Spleen (tissue), 7 donors: ENCODE results near the gene MRPL16.

Experiments
- CTCF ChIP-seq, 11 experiments: fragments of 200-600 bp in 7 of 11; fragments of 450-650 bp in 4 of 11; sonication (generic) in 4 of 11; IDR thresholded peaks in 8 of 11; conservative IDR thresholded peaks in 3 of 11; 1 replicate in 7 of 11; 2 replicates in 4 of 11; pipeline versions ENCODE4 v1.4.0 to v1.8.0; 2016 to 2021; ENCODE audit warnings: antibody characterized with exemption in 11 of 11, inconsistent platforms in 4 of 11, mild to moderate bottlenecking in 1 of 11
- POLR2AphosphoS5 ChIP-seq, 3 donors: sonication (generic); formaldehyde crosslinking; IDR thresholded peaks; one replicate each; pipeline ENCODE4 v1.5.1; 2017; ENCODE audit warnings: antibody characterized with exemption in 3 of 3
- donor health status: DM: no; HTN: no; CAD: no; lungs with moderate emphysema.
- donor health status: DM: no; HTN: no; CAD: no.
- donor health status: DM: no; HTN: no; CAD: no.

GRCh38 chr11:59794417-59794816 lies 16.2 kb downstream of the MRPL16 start:
- TF ChIP-seq POLR2AphosphoS5 (IDR thresholded peaks at IDR 0.05) = no peak
- no peak for TF ChIP-seq CTCF (IDR thresholded peaks at IDR 0.05 in 8 of 11, conservative IDR thresholded peaks at IDR 0.05 in 3 of 11)
